Activated CD8-positive, alpha-beta T cell treated with anti-CD3 and anti-CD28 coated beads for 36 hours (primary cell): ENCODE results near the gene ADCYAP1R1. TPM values are rescaled to one million over a fixed set of nuclear protein-coding genes. Genes with fewer than 3 reads are reported as not detected.

Source experiments
- ATAC-seq: fragments of 200-7000 bp; cut with Tn5 transposase; one replicate; pipeline ENCODE4 v1.10.0; 2021; ENCODE audit warnings: mild to moderate bottlenecking, moderate library complexity
- CTCF ChIA-PET: fragments of 350-600 bp; sonication (Branson Sonifier 250); formaldehyde crosslinking; loops from one replicate; lab custom pipeline; 2021; ENCODE audit warnings: antibody characterized with exemption; lab: Charles Lee
- POLR2A ChIA-PET: fragments of 350-600 bp; sonication (Branson Sonifier 250); formaldehyde crosslinking; loops from one replicate; lab custom pipeline; 2021; ENCODE audit warnings: antibody characterized with exemption; lab: Charles Lee
- DNase-seq: peaks from one replicate; pipeline ENCODE4 v3.0.0-alpha.2; 2020
- H3K27ac Mint-ChIP-seq: one replicate; pipeline ENCODE4 v1.8.0; 2021; ENCODE audit warnings: mild to moderate bottlenecking, mixed read lengths
- H3K27me3 Mint-ChIP-seq: one replicate; pipeline ENCODE4 v1.8.0; 2021; ENCODE audit warnings: mixed read lengths
- H3K36me3 Mint-ChIP-seq: one replicate; pipeline ENCODE4 v1.8.0; 2021; ENCODE audit warnings: low read depth, mixed read lengths
- H3K4me1 Mint-ChIP-seq: one replicate; pipeline ENCODE4 v1.8.0; 2021; ENCODE audit warnings: low read depth, mixed read lengths
- H3K4me3 Mint-ChIP-seq: one replicate; pipeline ENCODE4 v1.8.0; 2021; ENCODE audit warnings: mild to moderate bottlenecking, moderate library complexity, mixed read lengths
- H3K9me3 Mint-ChIP-seq: one replicate; pipeline ENCODE4 v1.8.0; 2021; ENCODE audit warnings: mixed read lengths
- intact Hi-C: fragments of 100-400 bp; cut with micrococcal nuclease; formaldehyde crosslinking; loops from one replicate; pipeline ENCODE4 v1.10.0; 2022
- total RNA-seq, 2 experiments: library from RNA; stranded (reverse); gene quantifications; one replicate each; pipeline ENCODE4 v1.2.3, GENCODE V29; 2021
- TF ChIP-seq, protein P1 (sequence below): fragments of 200-600 bp; IDR thresholded peaks from one replicate; pipeline ENCODE4 v1.8.0; 2022; ENCODE audit warnings: antibody characterized with exemption, mild to moderate bottlenecking

ADCYAP1R1 gene
- total RNA-seq, 2 experiments from 2014 or later, result not detected

DNA sequence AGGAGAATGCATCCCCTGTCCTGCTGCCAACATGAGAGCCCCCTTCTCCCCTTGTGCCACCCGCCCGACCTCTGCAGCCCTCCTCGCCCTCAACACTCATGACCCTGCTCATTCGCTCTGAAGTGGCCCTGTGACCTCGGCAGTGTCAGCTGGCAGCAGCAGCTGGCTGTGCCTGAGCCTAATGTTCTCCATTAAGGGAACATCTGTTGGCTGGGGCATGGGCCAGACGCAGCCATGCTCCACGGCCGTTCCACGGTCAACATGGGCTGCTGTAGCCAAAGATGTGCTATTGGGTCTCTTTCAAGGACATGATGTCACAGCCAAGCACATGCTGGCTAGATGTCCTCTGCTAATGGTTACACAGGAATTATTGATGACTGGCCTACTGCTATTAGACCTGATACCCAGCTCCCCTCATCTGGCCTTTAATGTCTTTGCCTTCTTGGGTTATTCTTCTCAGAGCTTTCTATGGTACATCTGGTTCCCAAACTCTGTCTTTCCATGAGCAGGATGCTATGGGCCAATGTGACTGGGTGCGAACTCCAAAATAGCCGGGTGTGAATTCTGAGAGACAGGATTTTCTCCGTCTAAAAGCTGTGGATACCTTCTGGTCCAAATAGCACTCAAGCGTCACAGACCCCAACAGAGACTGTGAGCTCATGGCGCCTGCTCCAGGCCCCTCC is 22.4 kb downstream of the ADCYAP1R1 start:
- intact Hi-C loops, result no loop called here
- DNase-seq, result no peak
- ATAC-seq, result no peak
- Mint-ChIP-seq H3K4me1 (no peaks in the 10 kb centered on the region), H3K27ac (no peak overlapping the region), H3K36me3 (no peaks in the 10 kb centered on the region), H3K9me3 (no peaks in the 10 kb centered on the region), H3K27me3 (no peaks in the 10 kb centered on the region), H3K4me3 (no peak overlapping the region)
- TF ChIP-seq, protein P1, sequence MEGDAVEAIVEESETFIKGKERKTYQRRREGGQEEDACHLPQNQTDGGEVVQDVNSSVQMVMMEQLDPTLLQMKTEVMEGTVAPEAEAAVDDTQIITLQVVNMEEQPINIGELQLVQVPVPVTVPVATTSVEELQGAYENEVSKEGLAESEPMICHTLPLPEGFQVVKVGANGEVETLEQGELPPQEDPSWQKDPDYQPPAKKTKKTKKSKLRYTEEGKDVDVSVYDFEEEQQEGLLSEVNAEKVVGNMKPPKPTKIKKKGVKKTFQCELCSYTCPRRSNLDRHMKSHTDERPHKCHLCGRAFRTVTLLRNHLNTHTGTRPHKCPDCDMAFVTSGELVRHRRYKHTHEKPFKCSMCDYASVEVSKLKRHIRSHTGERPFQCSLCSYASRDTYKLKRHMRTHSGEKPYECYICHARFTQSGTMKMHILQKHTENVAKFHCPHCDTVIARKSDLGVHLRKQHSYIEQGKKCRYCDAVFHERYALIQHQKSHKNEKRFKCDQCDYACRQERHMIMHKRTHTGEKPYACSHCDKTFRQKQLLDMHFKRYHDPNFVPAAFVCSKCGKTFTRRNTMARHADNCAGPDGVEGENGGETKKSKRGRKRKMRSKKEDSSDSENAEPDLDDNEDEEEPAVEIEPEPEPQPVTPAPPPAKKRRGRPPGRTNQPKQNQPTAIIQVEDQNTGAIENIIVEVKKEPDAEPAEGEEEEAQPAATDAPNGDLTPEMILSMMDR, result no peak
- ChIA-PET POLR2A (interaction anchor here (1.0 kb wide), 1 partner anchor 311 kb away, joined by 3 read pairs; no protein-coding TSS in a partner anchor), CTCF (no interaction called here)

- H3K27me3 Mint-ChIP-seq, result no peaks in the 10 kb centered on the region
- no peak for DNase-seq
- no peak for ATAC-seq
- ChIA-PET CTCF (interaction anchor here (1.5 kb wide), 1 partner anchor 92 kb away, joined by 5 read pairs; no protein-coding TSS in a partner anchor), POLR2A (interaction anchor here (1.0 kb wide), 1 partner anchor 311 kb away, joined by 3 read pairs; no protein-coding TSS in a partner anchor)
- no peak overlapping the region for H3K4me3 Mint-ChIP-seq
- no peak overlapping the region for H3K27ac Mint-ChIP-seq
- intact Hi-C loops, result no loop called here
- H3K36me3 Mint-ChIP-seq, result no peaks in the 10 kb centered on the region
- no peaks in the 10 kb centered on the region for H3K9me3 Mint-ChIP-seq
- H3K4me1 Mint-ChIP-seq, result no peaks in the 10 kb centered on the region
- TF ChIP-seq, protein P1, result no peak
Measured at GRCh38 chr7:31075086-31075405, 22.9 kb downstream of the ADCYAP1R1 start.

GRCh38 chr7:31076051-31076450 is 23.9 kb downstream of the ADCYAP1R1 start:
- intact Hi-C loops, result no loop called here
- TF ChIP-seq, protein P1, result no peak
- ATAC-seq, result no peak
- H3K9me3 Mint-ChIP-seq, result no peaks in the 10 kb centered on the region
- no peaks in the 10 kb centered on the region for H3K36me3 Mint-ChIP-seq
- H3K4me1 Mint-ChIP-seq, result no peaks in the 10 kb centered on the region
- no peak overlapping the region for H3K27ac Mint-ChIP-seq
- peaks cover 2% of the 10 kb centered on the region for H3K27me3 Mint-ChIP-seq
- ChIA-PET POLR2A (no interaction called here), CTCF (interaction anchor here (0.9 to 1.5 kb wide), 2 partner anchors 20 to 93 kb away, joined by 3 to 5 read pairs; no protein-coding TSS in a partner anchor)
- DNase-seq, result no peak
- no peak overlapping the region for H3K4me3 Mint-ChIP-seq

- ChIA-PET CTCF (interaction anchor here (1.5 kb wide), 1 partner anchor 93 kb away, joined by 5 read pairs; no protein-coding TSS in a partner anchor), POLR2A (no interaction called here)
- DNase-seq (no peak), ATAC-seq (no peak)
- Mint-ChIP-seq H3K4me3 (no peak overlapping the region), H3K9me3 (no peaks in the 10 kb centered on the region), H3K27ac (no peak overlapping the region), H3K27me3 (peaks cover 6% of the 10 kb centered on the region), H3K36me3 (no peaks in the 10 kb centered on the region), H3K4me1 (no peaks in the 10 kb centered on the region)
- intact Hi-C loops, result no loop called here
- TF ChIP-seq, protein P1, result no peak
Measured at GRCh38 chr7:31076641-31077310, 24.7 kb downstream of the ADCYAP1R1 start.
